Stimulated activated CD8-positive, alpha-beta memory T cell treated with anti-CD3 and anti-CD28 coated beads, Interleukin-7, amount 100 ng/mL, for 24 hours (primary cell): ENCODE results near the gene ZFP14.
A peak's percentile ranks its signal among the peaks of the same experiment; 100 is the strongest.
"Not testable (repeated sequence)": the region's sequence is repeated elsewhere in the genome, so short reads cannot be mapped to it uniquely, and the experiment has no call there.

Experiments
- DNase-seq: peaks from one replicate; pipeline ENCODE4 v3.0.0-alpha.2; 2020; ENCODE audit warnings: low read depth

ZFP14 gene

DNA sequence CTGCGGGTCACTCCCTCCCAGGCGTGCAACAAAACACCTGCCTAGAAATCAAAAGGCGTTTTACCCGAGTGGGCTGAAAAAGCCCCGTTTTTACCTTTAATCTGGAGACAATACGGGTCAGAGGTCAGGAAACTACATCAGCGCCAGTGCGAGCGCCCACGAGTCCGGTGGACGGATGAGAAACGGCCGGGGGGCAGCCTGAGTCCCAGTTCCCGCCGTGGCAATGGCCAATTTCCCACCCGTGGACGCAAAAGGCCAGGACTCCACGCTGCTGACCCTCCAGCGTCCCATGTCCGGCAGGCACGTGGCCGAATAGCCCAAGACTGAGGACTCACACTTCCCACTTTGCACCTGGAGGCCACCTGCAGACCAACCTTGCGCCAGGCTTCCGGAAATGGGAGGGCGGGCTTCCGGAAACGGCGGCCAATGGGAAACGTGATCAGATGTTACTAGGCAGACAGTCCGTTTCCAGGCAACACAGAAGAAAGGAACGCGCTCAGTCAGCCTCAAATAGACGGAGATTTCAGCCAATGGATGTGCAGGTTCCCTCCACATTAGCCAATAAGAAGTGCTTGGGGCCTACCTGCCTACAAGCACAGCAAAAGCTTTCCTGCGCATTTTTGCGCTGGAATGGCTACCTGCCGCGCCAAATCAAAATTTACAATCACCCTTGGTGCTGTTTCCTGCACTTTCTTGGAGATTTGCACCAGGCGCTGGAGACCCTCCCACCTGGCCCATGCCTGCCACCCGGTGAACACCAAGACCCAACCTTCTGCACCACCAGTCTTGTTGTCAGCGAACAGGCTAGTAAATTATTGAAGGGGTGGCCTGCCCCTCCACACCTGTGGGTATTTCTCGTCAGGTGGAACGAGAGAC, 47.4 kb downstream of the ZFP14 start:
- peak; percentile 26 for DNase-seq

DNA sequence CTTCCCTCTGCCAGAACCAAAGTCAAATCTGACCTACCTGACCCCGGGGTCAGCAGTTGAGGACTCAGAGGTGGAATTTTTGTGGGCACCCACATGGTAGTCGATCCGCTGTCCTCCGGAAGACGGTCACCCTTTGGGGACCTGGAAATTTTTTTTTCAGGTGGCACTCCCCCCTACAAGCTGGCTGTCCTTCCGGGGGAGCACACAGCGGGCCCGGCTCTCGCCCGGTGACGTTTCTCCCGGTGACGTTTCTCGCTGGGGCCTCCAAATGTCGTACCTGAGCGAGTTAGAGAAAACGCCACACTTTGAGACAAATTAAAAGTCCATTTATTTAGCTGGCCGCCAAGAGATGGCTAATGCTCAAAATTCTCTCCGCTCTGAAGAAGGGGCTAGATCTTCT, 48.8 kb downstream of the ZFP14 start:
- no peak for DNase-seq

DNA sequence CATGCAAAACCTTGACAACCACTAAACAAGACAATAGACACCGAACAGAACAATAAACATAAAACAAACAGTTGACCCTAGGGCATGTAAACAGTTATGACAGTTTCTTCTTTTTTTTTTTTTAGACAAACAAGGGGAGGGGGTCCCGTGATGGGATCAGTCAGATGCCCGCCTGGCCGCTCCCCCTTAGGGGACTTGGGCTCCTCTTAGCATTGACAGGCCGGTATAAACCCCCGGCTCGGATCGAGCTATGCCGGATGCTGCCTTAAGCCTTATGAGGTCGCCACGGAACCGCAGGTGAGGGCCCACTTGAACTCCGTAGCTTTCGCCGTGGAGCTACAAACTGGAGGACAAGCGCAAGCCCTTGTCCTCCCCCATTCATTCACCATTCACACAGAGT, 49.5 kb downstream of the ZFP14 start:
- not testable (repeated sequence) for DNase-seq

DNA sequence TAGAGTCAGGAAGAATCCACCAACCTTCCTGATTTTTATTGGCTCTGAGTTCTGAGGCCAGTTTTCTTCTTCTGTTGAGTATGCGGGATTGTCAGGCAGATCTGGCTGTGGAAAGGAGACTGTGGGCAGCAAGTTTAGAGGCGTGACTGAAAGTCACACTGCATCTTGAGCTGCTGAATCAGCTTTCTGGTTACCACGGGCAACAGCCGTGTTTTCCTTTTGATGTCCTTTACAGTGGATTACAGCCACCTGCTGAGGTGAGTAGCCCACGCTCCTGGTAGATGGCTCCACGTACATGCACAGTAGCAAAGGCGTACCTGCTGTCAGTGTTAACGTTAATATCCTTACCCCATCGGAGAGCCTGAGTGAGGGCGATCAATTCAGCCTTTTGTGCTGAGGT, 52.4 kb downstream of the ZFP14 start:
- DNase-seq: not testable (repeated sequence)

DNA sequence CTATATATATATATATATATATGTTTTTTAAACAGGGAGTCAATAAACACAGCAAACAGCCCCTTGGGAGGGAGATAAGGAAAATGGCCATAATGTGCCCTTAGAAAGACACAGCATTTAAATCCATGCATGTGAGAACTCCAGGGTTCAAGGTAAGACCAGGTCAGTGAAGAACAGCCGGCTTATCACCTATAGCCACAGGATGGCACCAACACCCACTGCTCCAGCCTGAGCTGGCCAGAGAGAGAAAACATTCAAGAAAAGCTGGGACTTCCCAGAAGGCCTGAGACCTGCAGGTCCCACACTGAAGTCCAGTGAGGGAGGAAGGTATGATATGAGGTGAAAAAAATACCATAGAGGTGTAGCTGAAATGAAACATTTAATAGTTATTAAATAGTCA, 63.8 kb downstream of the ZFP14 start:
- DNase-seq: not testable (repeated sequence)

DNA sequence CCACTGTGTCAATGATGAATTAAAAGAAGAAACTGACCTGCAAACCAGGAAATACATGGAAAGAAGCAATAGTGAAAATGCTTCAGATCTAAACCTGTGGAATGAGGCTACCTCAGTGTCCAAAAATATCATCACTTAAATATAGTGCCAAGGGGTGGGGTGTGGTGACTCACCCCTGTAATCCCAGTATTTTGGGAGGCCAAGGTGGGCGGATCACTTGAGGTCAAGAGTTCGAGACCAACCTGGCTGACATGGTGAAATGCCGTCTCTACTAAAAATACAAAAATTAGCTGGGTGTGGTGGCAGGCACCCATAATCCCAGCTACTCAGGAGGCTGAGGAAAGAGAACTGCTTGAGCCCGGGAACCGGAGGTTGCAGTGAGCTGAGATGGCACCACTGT, 64.9 kb downstream of the ZFP14 start:
- not testable (repeated sequence) for DNase-seq

DNA sequence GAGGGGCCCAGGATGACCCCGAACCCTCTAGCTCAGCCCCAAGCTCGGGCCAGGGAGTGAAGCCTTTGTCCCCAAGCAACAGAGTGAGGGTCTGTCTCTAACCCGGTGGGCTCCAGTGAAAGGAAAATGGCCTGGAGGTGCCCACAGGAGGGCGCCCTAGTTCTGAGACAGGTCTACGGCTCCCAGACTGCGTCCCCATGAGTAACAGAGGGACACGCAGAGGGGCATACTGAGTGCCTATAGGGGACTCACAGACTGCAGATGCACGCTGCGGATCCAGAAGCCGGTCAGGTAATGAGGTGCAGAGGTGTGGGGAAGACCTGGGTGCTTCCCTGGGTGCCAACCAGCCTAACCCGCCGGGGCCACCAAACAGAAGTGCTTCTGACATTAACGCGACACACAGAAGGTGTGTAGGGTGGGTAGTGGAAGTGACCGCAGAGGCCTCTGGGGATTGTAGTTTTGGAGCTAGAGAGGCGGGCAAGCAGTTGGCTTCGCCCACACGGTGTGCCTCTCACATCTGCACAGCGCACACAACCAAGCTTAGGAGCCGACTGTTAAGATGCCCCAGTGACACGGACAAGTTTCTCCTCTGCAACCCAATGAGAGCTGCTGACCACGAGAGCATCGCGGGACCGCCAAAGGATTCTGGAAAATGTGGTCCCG, 67.8 kb downstream of the ZFP14 start:
- not testable (repeated sequence) for DNase-seq

DNA sequence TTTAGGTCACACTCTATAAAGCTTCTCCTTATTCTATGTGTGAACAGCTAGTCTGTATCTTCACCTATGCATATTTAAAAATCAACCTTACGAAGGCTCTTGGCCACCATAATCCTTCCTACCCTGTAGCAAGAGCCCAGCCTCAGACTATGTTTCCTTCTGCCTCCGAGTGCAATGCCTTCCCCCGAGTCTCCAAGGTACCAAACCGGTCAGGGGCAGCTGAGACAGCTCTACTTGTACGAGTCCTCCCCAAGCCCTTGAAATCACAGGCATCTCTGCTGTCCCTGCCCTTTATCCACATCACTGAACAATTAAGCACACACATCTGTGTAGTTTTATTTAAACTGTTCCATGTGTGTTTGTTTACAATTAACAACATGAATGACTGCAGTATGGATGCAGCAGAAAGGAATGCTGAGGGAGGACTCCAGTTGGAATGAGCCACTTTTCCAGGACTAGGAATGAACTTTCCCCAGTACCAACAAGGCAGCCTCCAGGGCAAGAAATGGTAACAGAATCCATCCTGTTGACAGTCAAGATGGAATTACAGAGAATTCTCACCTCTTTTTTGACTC, 68.5 kb downstream of the ZFP14 start:
- not testable (repeated sequence) for DNase-seq

DNA sequence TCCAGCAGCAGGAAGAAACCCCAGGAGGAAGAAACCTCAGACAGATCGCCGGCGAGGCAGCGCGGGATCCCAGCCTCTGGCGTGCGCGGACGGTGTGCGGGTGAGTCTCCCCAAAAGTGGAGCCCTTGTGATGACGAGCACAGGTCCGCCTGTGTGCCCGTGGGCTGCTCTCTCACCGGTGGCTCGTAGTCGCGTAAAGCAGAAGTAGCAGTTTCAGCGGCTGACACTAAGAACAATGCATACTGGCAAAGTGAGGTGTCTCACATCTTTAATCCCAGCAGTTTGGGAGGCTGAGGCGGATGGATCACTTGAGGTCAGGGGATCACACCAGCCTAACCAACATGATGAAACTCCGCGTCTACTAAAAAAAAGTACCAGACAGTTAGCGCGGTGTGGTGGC, 69.2 kb downstream of the ZFP14 start:
- DNase-seq: not testable (repeated sequence)

DNA sequence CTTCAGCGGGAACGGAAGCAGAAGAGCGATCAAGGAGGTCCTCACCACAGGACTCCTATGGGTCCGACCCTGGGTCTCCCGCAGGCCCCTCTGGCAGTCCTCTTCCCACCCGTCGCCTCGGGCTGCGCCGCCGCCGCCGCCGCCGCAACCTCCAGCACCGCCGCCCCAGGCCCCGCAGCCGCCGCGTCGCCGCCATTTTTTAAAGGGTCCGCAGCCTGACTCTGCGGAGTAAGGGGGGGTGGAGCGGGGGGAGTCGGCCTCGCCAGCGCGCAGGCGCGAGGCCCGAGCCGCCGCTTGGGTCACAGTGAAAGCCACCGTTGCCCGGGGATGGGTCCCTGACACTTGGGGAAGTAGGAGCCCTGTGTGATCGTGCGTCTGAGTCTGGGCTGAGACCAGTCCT, 69.7 kb downstream of the ZFP14 start:
- not testable (repeated sequence) for DNase-seq

DNA sequence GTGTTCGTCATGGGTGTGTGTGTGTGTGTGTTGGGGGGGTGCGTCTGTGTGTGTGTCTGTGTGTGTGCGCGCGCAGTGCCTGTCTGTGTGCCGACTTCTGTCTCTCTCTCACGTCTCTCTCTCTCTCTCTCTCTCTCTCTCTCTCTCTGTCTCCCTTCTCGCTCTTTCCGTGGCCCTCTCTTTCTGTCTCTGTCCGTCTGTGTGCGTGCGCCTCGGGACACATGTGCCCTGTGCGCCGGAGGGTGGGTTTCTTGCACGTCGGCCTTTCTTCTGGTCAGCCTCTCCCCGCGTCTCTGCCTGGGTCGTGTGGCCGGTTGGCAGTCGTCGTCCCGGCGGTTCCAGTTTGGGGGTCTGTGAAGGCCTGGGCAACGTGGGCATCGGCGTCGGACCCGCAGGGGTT, 86.7 kb downstream of the ZFP14 start:
- DNase-seq: not testable (repeated sequence)
